ENCODE measurements around the gene NCOA7.
A peak's percentile ranks its signal among the peaks of the same experiment; 100 is the strongest.
"Not testable (repeated sequence)": the region's sequence is repeated elsewhere in the genome, so short reads cannot be mapped to it uniquely, and the experiment has no call there.

The NCOA7 gene

GRCh38 chr6:125804264-125804663, 13.5 kb downstream of the NCOA7 start:
- H3K27me3 ChIP-seq (ENCODE audit: insufficient read depth, poor library complexity, severe bottlenecking) = no peaks in the 10 kb centered on the region
- no peak overlapping the region for H3K4me3 ChIP-seq (replicated peaks; ENCODE audit: insufficient read depth, low read length)
- DNase-seq (ENCODE audit: low read depth in 1 of 2, low spot score in 1 of 2) = no peak
- TF ChIP-seq GABPA (IDR thresholded peaks at IDR 0.05; ENCODE audit: low read depth) (no peak), CTCF (IDR thresholded peaks at IDR 0.05; ENCODE audit: insufficient read depth, low read length) (no peak), REST (IDR thresholded peaks at IDR 0.05; ENCODE audit: insufficient replicate concordance, low read depth) (no peak), SPI1 (IDR thresholded peaks at IDR 0.05; ENCODE audit: borderline replicate concordance, low read depth) (no peak), POLR2AphosphoS5 (IDR thresholded peaks at IDR 0.05; ENCODE audit: low read depth) (no peak)
- no peak overlapping the region for H3K27ac ChIP-seq (replicated peaks)

- H3K27me3 ChIP-seq (ENCODE audit: insufficient read depth, poor library complexity, severe bottlenecking); DNase-seq (ENCODE audit: low read depth in 1 of 2, low spot score in 1 of 2); H3K27ac ChIP-seq (replicated peaks); H3K4me3 ChIP-seq (replicated peaks; ENCODE audit: insufficient read depth, low read length): not testable (repeated sequence)
Measured at GRCh38 chr6:125804866-125805425, 14.2 kb downstream of the NCOA7 start.

- no peak for TF ChIP-seq POLR2AphosphoS5 (IDR thresholded peaks at IDR 0.05; ENCODE audit: low read depth)
- TF ChIP-seq GABPA (IDR thresholded peaks at IDR 0.05; ENCODE audit: low read depth) = no peak
- TF ChIP-seq REST (IDR thresholded peaks at IDR 0.05; ENCODE audit: insufficient replicate concordance, low read depth) = no peak
- Histone ChIP-seq H3K4me3 (replicated peaks; ENCODE audit: insufficient read depth, low read length) (no peak overlapping the region), H3K27ac (replicated peaks) (no peak overlapping the region), H3K27me3 (ENCODE audit: insufficient read depth, poor library complexity, severe bottlenecking) (no peaks in the 10 kb centered on the region)
- peak in 1 of 2 experiments; percentile 11 for DNase-seq (ENCODE audit: low read depth in 1 of 2, low spot score in 1 of 2)
Measured at GRCh38 chr6:125806813-125807212, 16.1 kb downstream of the NCOA7 start.

- no peaks in the 10 kb centered on the region for H3K27me3 ChIP-seq (ENCODE audit: insufficient read depth, poor library complexity, severe bottlenecking)
- no peak for TF ChIP-seq POLR2AphosphoS5 (IDR thresholded peaks at IDR 0.05; ENCODE audit: low read depth)
- no peak for DNase-seq (ENCODE audit: low read depth in 1 of 2, low spot score in 1 of 2)
- no peak overlapping the region for H3K27ac ChIP-seq (replicated peaks)
- no peak overlapping the region for H3K4me3 ChIP-seq (replicated peaks; ENCODE audit: insufficient read depth, low read length)
Measured at GRCh38 chr6:125807293-125807692, 16.5 kb downstream of the NCOA7 start.

- no peak for TF ChIP-seq POLR2AphosphoS5 (IDR thresholded peaks at IDR 0.05; ENCODE audit: low read depth)
- no peak for TF ChIP-seq GABPA (IDR thresholded peaks at IDR 0.05; ENCODE audit: low read depth)
- H3K27me3 ChIP-seq (ENCODE audit: insufficient read depth, poor library complexity, severe bottlenecking) = no peaks in the 10 kb centered on the region
- H3K4me3 ChIP-seq (replicated peaks; ENCODE audit: insufficient read depth, low read length) = no peak overlapping the region
- no peak for DNase-seq (ENCODE audit: low read depth in 1 of 2, low spot score in 1 of 2)
- no peak overlapping the region for H3K27ac ChIP-seq (replicated peaks)
Measured at GRCh38 chr6:125808060-125808459, 17.3 kb downstream of the NCOA7 start.

GRCh38 chr6:125808591-125808990, 17.8 kb downstream of the NCOA7 start:
- no peak for DNase-seq (ENCODE audit: low read depth in 1 of 2, low spot score in 1 of 2)
- Histone ChIP-seq H3K4me3 (replicated peaks; ENCODE audit: insufficient read depth, low read length) (no peak overlapping the region), H3K27me3 (ENCODE audit: insufficient read depth, poor library complexity, severe bottlenecking) (no peaks in the 10 kb centered on the region), H3K27ac (replicated peaks) (no peak overlapping the region)
- TF ChIP-seq REST (IDR thresholded peaks at IDR 0.05; ENCODE audit: insufficient replicate concordance, low read depth) (no peak), SPI1 (IDR thresholded peaks at IDR 0.05; ENCODE audit: borderline replicate concordance, low read depth) (no peak), POLR2AphosphoS5 (IDR thresholded peaks at IDR 0.05; ENCODE audit: low read depth) (no peak), CTCF (IDR thresholded peaks at IDR 0.05; ENCODE audit: insufficient read depth, low read length) (no peak), GABPA (IDR thresholded peaks at IDR 0.05; ENCODE audit: low read depth) (no peak)

All from HL-60 (cell line).